ENCODE measurements around the gene OR14I1.

- TF ChIP-seq CTCF (IDR thresholded peaks at IDR 0.05) = no peak
- TF ChIP-seq EP300 (IDR thresholded peaks at IDR 0.05; ENCODE audit: low read depth) = no peak
- TF ChIP-seq POLR2A (IDR thresholded peaks at IDR 0.05) = no peak
- no peak for TF ChIP-seq POLR2AphosphoS5 (IDR thresholded peaks at IDR 0.05)
Measured at GRCh38 chr1:248696774-248697173, 5.8 kb downstream of the OR14I1 start.
